ENCODE results near the gene SLC38A7. TPM values are rescaled to one million over a fixed set of nuclear protein-coding genes. Genes with fewer than 3 reads are reported as not detected.

Gene SLC38A7
- total and polyA plus RNA-seq, 2 of the 13 experiments (the other 11 are each of a cell fraction or from before 2014, with no cell fraction given), result 13.2 to 14.1 TPM

DNA sequence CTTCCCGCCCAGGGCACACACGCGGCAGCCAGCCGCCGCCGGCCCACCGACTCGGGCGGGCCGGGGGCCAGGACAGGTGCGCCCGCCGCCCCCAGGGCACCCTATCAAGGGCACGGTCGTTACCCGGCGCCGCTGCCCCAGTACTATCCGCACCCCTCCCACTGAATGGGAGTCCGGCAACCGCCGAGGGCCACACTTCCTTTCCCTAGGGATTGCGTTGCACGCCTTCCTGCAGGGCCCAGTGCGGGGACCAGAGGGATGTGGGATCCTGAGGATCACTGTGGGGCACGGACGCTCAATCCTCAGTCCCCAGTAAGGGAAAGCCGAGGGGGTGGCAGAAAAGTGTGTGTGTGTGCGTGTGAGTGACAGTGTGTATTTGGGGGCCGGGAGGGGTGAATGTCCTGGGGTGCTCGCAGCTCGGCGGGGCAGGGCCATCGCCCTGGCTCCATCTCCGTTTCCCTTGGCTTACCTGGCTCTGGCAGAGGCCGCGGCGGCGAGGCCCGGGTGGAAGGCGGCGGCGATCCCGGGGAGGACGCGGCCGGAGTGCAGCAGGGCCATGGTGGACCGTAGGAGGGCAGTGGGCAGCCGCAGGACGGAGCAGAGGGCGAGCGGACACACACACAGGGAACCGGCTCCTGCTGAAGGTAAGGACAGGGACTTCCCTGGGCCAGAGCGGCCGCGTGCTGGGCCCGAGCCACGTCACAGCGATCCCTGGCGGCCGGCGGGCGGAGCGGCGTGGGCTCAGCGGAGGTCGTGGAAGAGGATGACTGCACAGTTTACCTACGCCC is 49.3 kb upstream of the SLC38A7 start, which contains the start of gene GOT2 (continued):
- peak; percentile 72 for TF ChIP-seq RARA (CRISPR knock-in tag; IDR thresholded peaks at IDR 0.05)
- TF ChIP-seq, protein P1, sequence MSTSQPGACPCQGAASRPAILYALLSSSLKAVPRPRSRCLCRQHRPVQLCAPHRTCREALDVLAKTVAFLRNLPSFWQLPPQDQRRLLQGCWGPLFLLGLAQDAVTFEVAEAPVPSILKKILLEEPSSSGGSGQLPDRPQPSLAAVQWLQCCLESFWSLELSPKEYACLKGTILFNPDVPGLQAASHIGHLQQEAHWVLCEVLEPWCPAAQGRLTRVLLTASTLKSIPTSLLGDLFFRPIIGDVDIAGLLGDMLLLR (CRISPR knock-in tag; IDR thresholded peaks at IDR 0.05), result peak; percentile 94
- TF ChIP-seq, protein P2, sequence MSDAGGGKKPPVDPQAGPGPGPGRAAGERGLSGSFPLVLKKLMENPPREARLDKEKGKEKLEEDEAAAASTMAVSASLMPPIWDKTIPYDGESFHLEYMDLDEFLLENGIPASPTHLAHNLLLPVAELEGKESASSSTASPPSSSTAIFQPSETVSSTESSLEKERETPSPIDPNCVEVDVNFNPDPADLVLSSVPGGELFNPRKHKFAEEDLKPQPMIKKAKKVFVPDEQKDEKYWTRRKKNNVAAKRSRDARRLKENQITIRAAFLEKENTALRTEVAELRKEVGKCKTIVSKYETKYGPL (CRISPR knock-in tag; IDR thresholded peaks at IDR 0.05), result peak; percentile 55; the same call in 1 of the 2 replicates
- TF ChIP-seq ZNF354B (CRISPR knock-in tag; IDR thresholded peaks at IDR 0.05), result no peak
- TF ChIP-seq MYC (CRISPR knock-in tag; IDR thresholded peaks at IDR 0.05; ENCODE audit: borderline replicate concordance), result peak; percentile 96
- TF ChIP-seq, protein P3, sequence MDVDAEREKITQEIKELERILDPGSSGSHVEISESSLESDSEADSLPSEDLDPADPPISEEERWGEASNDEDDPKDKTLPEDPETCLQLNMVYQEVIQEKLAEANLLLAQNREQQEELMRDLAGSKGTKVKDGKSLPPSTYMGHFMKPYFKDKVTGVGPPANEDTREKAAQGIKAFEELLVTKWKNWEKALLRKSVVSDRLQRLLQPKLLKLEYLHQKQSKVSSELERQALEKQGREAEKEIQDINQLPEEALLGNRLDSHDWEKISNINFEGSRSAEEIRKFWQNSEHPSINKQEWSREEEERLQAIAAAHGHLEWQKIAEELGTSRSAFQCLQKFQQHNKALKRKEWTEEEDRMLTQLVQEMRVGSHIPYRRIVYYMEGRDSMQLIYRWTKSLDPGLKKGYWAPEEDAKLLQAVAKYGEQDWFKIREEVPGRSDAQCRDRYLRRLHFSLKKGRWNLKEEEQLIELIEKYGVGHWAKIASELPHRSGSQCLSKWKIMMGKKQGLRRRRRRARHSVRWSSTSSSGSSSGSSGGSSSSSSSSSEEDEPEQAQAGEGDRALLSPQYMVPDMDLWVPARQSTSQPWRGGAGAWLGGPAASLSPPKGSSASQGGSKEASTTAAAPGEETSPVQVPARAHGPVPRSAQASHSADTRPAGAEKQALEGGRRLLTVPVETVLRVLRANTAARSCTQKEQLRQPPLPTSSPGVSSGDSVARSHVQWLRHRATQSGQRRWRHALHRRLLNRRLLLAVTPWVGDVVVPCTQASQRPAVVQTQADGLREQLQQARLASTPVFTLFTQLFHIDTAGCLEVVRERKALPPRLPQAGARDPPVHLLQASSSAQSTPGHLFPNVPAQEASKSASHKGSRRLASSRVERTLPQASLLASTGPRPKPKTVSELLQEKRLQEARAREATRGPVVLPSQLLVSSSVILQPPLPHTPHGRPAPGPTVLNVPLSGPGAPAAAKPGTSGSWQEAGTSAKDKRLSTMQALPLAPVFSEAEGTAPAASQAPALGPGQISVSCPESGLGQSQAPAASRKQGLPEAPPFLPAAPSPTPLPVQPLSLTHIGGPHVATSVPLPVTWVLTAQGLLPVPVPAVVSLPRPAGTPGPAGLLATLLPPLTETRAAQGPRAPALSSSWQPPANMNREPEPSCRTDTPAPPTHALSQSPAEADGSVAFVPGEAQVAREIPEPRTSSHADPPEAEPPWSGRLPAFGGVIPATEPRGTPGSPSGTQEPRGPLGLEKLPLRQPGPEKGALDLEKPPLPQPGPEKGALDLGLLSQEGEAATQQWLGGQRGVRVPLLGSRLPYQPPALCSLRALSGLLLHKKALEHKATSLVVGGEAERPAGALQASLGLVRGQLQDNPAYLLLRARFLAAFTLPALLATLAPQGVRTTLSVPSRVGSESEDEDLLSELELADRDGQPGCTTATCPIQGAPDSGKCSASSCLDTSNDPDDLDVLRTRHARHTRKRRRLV (CRISPR knock-in tag; IDR thresholded peaks at IDR 0.05), result peak; percentile 77; the same call in 1 of the 2 replicates
- peak; percentile 48; the same call in 1 of the 2 replicates for TF ChIP-seq SP4 (CRISPR knock-in tag; IDR thresholded peaks at IDR 0.05)
- TF ChIP-seq, protein P4, sequence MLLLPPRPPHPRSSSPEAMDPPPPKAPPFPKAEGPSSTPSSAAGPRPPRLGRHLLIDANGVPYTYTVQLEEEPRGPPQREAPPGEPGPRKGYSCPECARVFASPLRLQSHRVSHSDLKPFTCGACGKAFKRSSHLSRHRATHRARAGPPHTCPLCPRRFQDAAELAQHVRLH (CRISPR knock-in tag; IDR thresholded peaks at IDR 0.05; ENCODE audit: borderline replicate concordance, low read depth), result peak; percentile 94; the same call in 1 of the 2 replicates
- TF ChIP-seq, protein P5, sequence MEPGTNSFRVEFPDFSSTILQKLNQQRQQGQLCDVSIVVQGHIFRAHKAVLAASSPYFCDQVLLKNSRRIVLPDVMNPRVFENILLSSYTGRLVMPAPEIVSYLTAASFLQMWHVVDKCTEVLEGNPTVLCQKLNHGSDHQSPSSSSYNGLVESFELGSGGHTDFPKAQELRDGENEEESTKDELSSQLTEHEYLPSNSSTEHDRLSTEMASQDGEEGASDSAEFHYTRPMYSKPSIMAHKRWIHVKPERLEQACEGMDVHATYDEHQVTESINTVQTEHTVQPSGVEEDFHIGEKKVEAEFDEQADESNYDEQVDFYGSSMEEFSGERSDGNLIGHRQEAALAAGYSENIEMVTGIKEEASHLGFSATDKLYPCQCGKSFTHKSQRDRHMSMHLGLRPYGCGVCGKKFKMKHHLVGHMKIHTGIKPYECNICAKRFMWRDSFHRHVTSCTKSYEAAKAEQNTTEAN (CRISPR knock-in tag; conservative IDR thresholded peaks at IDR 0.05), result peak; percentile 63
- TF ChIP-seq CHD4 (IDR thresholded peaks at IDR 0.05; ENCODE audit: borderline replicate concordance, low read length), result no peak
- TF ChIP-seq ZNF337 (CRISPR knock-in tag; IDR thresholded peaks at IDR 0.05; ENCODE audit: borderline replicate concordance, low read depth), result peak; percentile 83
- TF ChIP-seq ONECUT2 (CRISPR knock-in tag; IDR thresholded peaks at IDR 0.05), result peak; percentile 44; the same call in 1 of the 2 replicates
- TF ChIP-seq, protein P6, sequence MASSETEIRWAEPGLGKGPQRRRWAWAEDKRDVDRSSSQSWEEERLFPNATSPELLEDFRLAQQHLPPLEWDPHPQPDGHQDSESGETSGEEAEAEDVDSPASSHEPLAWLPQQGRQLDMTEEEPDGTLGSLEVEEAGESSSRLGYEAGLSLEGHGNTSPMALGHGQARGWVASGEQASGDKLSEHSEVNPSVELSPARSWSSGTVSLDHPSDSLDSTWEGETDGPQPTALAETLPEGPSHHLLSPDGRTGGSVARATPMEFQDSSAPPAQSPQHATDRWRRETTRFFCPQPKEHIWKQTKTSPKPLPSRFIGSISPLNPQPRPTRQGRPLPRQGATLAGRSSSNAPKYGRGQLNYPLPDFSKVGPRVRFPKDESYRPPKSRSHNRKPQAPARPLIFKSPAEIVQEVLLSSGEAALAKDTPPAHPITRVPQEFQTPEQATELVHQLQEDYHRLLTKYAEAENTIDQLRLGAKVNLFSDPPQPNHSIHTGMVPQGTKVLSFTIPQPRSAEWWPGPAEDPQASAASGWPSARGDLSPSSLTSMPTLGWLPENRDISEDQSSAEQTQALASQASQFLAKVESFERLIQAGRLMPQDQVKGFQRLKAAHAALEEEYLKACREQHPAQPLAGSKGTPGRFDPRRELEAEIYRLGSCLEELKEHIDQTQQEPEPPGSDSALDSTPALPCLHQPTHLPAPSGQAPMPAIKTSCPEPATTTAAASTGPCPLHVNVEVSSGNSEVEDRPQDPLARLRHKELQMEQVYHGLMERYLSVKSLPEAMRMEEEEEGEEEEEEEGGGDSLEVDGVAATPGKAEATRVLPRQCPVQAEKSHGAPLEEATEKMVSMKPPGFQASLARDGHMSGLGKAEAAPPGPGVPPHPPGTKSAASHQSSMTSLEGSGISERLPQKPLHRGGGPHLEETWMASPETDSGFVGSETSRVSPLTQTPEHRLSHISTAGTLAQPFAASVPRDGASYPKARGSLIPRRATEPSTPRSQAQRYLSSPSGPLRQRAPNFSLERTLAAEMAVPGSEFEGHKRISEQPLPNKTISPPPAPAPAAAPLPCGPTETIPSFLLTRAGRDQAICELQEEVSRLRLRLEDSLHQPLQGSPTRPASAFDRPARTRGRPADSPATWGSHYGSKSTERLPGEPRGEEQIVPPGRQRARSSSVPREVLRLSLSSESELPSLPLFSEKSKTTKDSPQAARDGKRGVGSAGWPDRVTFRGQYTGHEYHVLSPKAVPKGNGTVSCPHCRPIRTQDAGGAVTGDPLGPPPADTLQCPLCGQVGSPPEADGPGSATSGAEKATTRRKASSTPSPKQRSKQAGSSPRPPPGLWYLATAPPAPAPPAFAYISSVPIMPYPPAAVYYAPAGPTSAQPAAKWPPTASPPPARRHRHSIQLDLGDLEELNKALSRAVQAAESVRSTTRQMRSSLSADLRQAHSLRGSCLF (CRISPR knock-in tag; IDR thresholded peaks at IDR 0.05; ENCODE audit: borderline replicate concordance), result 0 out of 2 replicates have a peak, but pooled peaks have one; percentile 70
- TF ChIP-seq KAT7 (CRISPR knock-in tag; IDR thresholded peaks at IDR 0.05; ENCODE audit: borderline replicate concordance), result peak; percentile 98
- peak; percentile 89 for TF ChIP-seq ARNT2 (CRISPR knock-in tag; IDR thresholded peaks at IDR 0.05; ENCODE audit: low read depth)

Data from HepG2 (cell line).